ENCODE measurements around the gene PRR19.
A peak's percentile ranks its signal among the peaks of the same experiment; 100 is the strongest.

The PRR19 gene

DNA sequence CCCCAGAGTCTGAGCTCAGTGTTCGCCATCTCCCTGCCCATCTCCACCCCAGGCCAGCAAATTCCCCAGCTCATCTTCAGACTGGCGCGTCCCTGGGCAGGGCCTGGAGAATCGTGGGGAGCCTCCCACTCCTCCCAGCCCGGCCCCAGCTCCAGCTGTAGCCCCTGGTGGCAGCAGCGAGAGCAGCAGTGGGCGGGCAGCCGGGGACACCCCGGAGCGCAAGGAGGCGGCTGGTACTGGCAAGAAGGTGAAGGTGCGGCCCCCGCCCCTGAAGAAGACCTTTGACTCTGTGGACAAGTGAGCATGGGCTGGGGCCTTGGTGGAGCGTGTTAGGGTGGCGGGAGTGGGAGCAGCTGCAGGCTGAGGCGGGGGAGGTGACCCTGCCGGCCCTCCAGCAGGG, 8.4 kb upstream of the PRR19 start:
- DNase-seq (ENCODE audit: insufficient read length) (no peak), FAIRE-seq (no peak)
- TF ChIP-seq POLR2A (IDR thresholded peaks at IDR 0.05; ENCODE audit: low read depth, low read length) (no peak), POLR2AphosphoS5 (IDR thresholded peaks at IDR 0.05; ENCODE audit: low read depth, low read length) (no peak), TAF1 (IDR thresholded peaks at IDR 0.05; ENCODE audit: borderline replicate concordance, low read depth, low read length) (no peak)

DNA sequence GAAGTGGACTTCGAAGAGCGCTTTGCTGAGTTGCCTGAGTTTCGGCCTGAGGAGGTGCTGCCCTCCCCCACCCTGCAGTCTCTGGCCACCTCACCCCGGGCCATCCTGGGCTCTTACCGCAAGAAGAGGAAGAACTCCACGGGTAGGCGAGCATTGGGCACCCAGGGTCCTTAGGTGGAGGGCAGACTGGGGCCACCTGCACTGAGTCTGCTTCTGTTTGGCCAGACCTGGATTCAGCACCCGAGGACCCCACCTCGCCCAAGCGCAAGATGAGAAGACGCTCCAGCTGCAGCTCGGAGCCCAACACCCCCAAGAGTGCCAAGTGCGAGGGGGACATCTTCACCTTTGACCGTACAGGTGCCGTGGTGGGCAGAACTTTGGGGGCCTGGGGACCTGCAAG, 8.0 kb upstream of the PRR19 start:
- FAIRE-seq = no peak
- no peak for DNase-seq (ENCODE audit: insufficient read length)
- TF ChIP-seq POLR2A (IDR thresholded peaks at IDR 0.05; ENCODE audit: low read depth, low read length) (no peak), POLR2AphosphoS5 (IDR thresholded peaks at IDR 0.05; ENCODE audit: low read depth, low read length) (no peak), TAF1 (IDR thresholded peaks at IDR 0.05; ENCODE audit: borderline replicate concordance, low read depth, low read length) (no peak)

DNA sequence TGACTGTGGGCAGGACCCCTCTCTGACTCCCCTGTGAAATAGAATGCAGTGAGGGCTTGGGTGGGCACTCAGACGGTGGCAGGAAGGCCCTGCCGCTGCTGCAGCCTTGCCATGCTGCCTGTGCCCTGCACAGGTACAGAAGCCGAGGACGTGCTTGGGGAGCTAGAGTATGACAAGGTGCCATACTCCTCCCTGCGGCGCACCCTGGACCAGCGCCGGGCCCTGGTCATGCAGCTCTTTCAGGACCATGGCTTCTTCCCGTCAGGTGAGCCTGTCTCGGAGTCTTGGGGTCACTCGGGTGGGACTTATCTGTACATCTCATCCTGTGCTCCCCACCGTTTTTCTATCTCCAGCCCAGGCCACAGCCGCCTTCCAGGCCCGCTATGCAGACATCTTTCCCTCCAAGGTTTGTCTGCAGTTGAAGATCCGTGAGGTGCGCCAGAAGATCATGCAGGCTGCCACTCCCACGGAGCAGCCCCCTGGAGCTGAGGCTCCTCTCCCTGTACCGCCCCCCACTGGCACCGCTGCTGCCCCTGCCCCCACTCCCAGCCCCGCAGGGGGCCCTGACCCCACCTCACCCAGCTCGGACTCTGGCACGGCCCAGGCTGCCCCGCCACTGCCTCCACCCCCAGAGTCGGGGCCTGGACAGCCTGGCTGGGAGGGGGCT, 7.3 kb upstream of the PRR19 start:
- DNase-seq (ENCODE audit: insufficient read length) = no peak
- TF ChIP-seq TAF1 (IDR thresholded peaks at IDR 0.05; ENCODE audit: borderline replicate concordance, low read depth, low read length) = no peak
- no peak for TF ChIP-seq POLR2AphosphoS5 (IDR thresholded peaks at IDR 0.05; ENCODE audit: low read depth, low read length)
- TF ChIP-seq POLR2A (IDR thresholded peaks at IDR 0.05; ENCODE audit: low read depth, low read length) = no peak
- FAIRE-seq = no peak

DNA sequence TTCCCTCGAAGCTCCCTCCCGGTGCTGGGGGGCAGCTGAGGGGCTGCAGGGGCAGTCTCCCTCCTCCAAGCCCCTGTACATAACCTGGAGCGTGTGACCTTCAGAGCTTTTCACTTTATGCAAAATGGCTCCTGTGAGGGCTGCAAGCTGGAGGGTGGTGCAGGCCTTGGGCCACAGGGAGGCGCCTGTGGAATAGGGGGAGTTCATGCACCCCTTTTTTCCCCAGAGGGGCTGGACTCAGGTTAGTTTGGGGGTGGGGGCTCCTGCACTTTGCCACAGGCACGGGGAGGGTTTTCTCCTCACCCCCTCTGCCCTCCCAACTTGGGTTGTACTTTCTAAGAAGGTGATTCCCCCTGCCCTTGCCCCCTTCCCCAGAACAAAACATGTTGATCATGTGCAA, 6.6 kb upstream of the PRR19 start:
- FAIRE-seq (no peak), DNase-seq (ENCODE audit: insufficient read length) (no peak)
- TF ChIP-seq TAF1 (IDR thresholded peaks at IDR 0.05; ENCODE audit: borderline replicate concordance, low read depth, low read length) (no peak), POLR2A (IDR thresholded peaks at IDR 0.05; ENCODE audit: low read depth, low read length) (no peak), POLR2AphosphoS5 (IDR thresholded peaks at IDR 0.05; ENCODE audit: low read depth, low read length) (no peak)

DNA sequence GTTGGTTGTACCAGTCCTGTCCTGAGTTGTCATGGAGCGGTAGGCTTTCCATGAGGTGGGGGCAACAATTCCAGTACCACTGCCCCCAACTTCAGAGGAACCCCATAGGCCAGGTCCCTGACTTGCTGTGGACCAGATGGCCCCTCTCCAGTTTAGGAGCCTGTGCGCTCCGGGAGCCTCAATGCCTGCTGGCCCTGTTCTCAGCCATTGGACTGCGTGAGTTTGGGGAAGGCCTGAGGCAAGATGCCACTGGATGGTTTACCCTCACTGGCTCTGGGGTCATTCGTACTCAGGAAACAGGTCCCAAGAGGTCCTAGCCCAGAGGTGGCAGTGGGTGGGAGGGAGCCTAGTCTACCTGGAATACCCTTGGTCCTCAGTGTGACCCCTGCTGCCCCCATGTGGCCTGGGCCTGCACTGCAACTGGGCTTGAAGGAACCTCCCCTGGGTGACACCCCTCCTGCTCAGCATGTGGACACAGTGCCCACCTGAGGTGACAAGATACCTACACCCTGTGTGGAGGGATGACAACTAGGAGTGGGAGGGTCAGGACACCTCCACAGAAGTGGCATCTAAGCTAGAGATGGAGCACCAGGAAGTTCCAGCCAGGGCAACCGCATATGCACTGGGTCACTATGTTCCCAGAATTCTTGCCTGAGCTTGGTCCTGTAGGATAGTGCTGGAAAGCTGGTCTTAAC, 6.0 kb upstream of the PRR19 start:
- DNase-seq (ENCODE audit: insufficient read length) = peak; percentile 89
- peak; percentile 91 for FAIRE-seq
- TF ChIP-seq POLR2AphosphoS5 (IDR thresholded peaks at IDR 0.05; ENCODE audit: low read depth, low read length) (peak; percentile 27; the same call in 1 of the 2 replicates), POLR2A (IDR thresholded peaks at IDR 0.05; ENCODE audit: low read depth, low read length) (no peak; the same call in 1 of the 2 replicates), TAF1 (IDR thresholded peaks at IDR 0.05; ENCODE audit: borderline replicate concordance, low read depth, low read length) (no peak)

DNA sequence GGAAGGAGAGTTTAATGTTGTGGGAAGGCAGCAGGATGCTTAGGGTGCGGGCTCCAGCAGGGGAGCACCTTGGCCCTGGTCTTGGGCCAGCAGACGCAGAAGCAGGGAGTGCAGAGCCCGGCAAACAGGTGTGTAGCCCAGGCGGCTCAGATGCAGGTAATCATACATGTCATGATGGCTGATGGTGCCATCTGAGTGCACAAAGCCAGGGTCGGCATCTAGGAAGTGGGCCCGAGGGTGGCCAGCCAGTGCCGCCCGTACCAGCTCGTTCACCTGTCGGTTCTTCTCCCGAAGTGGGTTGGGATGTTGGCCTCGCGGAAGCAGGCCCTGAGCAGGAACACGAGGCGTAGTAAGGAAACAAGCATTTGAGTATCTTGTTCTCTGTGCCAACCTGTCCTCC, 4.9 kb upstream of the PRR19 start:
- TF ChIP-seq TAF1 (IDR thresholded peaks at IDR 0.05; ENCODE audit: borderline replicate concordance, low read depth, low read length) = no peak
- no peak for TF ChIP-seq POLR2AphosphoS5 (IDR thresholded peaks at IDR 0.05; ENCODE audit: low read depth, low read length)
- no peak for TF ChIP-seq POLR2A (IDR thresholded peaks at IDR 0.05; ENCODE audit: low read depth, low read length)
- no peak for FAIRE-seq
- DNase-seq (ENCODE audit: insufficient read length) = no peak

DNA sequence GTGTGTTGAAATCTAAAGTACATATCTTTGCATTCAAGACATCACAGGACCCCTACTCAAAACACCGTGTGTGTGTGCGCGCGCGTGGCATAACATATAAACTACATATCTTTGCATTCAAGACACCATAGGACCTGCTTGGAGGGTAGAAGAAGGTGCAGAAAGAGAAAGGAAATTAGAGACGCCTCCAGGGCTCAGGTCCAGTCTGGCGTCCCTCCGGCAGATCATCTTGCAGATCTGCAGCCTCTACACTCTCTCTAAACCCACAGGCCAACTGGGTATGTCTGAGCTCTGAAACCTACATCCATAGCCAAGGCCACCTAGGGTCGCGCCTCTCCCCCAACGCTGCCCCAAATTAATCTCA, 1.2 kb downstream of the PRR19 start:
- no peak for DNase-seq (ENCODE audit: insufficient read length)
- TF ChIP-seq TAF1 (IDR thresholded peaks at IDR 0.05; ENCODE audit: borderline replicate concordance, low read depth, low read length) (no peak), POLR2AphosphoS5 (IDR thresholded peaks at IDR 0.05; ENCODE audit: low read depth, low read length) (no peak), POLR2A (IDR thresholded peaks at IDR 0.05; ENCODE audit: low read depth, low read length) (no peak)
- no peak for FAIRE-seq

DNA sequence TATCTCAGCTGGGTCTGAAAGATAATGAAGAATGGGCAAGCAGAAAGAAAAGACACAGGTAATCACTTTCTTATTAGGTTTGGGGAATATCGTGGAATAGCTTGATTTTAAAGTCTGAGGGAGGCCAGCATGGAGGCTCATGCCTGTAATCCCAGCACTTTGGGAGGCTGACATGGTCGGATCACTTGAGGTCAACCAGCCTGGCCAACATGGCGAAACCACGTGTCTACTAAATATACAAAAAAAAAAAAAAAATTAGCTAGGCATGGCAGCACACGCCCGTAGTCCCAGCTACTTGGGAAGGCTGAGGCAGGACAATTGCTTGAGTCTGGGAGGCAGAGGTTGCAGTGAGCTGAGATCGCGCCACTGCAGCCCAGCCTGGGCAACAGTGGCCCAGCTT, 1.9 kb downstream of the PRR19 start:
- TF ChIP-seq POLR2AphosphoS5 (IDR thresholded peaks at IDR 0.05; ENCODE audit: low read depth, low read length) = no peak
- no peak for TF ChIP-seq POLR2A (IDR thresholded peaks at IDR 0.05; ENCODE audit: low read depth, low read length)
- no peak for TF ChIP-seq TAF1 (IDR thresholded peaks at IDR 0.05; ENCODE audit: borderline replicate concordance, low read depth, low read length)
- DNase-seq (ENCODE audit: insufficient read length) = no peak
- FAIRE-seq = no peak

DNA sequence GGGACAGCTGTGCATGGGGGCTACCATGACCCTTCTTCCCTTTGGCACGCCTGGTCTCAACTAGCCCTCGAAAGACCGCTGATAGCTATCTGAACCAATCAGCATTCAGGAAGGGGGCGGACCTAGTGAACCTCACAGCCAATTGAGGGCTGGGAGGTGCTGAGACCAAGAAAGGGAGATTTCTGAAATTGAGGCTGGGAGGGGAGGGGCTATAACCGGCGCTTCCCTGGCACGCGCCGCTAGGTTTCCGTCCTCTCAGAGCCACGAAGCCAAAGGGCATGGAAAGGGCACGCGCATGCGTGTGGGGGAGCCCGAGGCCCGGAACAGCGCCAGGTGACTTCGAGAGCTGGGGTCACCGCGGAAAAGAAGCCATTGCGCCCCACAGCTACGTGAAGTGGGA, 4.7 kb downstream of the PRR19 start:
- no peak for TF ChIP-seq POLR2A (IDR thresholded peaks at IDR 0.05; ENCODE audit: low read depth, low read length)
- no peak for TF ChIP-seq TAF1 (IDR thresholded peaks at IDR 0.05; ENCODE audit: borderline replicate concordance, low read depth, low read length)
- no peak for TF ChIP-seq POLR2AphosphoS5 (IDR thresholded peaks at IDR 0.05; ENCODE audit: low read depth, low read length)
- DNase-seq (ENCODE audit: insufficient read length) (no peak), FAIRE-seq (no peak)

DNA sequence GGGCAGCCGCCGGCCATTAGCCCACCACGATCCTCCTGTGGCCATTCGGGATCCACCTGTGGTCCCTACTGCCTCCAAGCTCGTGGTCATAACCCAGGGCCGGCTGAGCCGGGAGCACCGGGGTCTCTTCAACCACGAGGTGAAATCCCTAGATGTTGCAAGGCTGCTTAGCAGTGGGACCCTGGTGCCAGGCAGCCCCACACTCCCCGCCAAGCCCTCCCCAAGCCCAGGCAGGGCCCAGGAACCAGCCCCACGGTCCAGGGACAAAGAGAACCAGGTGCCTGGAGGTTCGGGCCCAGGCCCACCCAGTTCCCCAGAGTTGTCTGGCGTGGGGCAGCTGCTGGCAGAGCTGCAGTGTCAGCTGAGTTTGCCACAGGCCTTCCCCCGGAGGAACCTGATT, 7.8 kb downstream of the PRR19 start:
- no peak for DNase-seq (ENCODE audit: insufficient read length)
- TF ChIP-seq POLR2AphosphoS5 (IDR thresholded peaks at IDR 0.05; ENCODE audit: low read depth, low read length) (no peak), POLR2A (IDR thresholded peaks at IDR 0.05; ENCODE audit: low read depth, low read length) (no peak), TAF1 (IDR thresholded peaks at IDR 0.05; ENCODE audit: borderline replicate concordance, low read depth, low read length) (no peak)
- FAIRE-seq = no peak

DNA sequence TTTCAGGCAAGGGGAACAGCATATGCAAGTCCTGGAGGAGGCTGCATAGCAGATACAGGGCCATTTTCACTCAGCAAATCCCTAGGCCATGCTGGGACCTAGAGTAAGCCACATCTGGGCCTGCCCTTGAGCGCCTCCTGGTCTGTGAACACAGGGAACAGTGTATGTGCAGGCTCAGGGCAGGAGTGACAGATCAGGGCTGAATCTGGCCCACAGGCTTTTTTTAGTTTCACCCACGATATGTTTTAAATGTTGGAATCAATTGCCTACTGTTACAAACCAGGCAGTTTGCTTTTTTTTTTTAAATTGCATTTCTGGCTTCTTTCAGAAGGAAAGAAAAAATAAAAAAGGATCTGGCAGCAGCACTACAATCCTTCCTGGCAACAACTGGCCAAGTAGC, 9.7 kb downstream of the PRR19 start:
- TF ChIP-seq TAF1 (IDR thresholded peaks at IDR 0.05; ENCODE audit: borderline replicate concordance, low read depth, low read length) (no peak), POLR2A (IDR thresholded peaks at IDR 0.05; ENCODE audit: low read depth, low read length) (no peak), POLR2AphosphoS5 (IDR thresholded peaks at IDR 0.05; ENCODE audit: low read depth, low read length) (no peak)
- DNase-seq (ENCODE audit: insufficient read length) (no peak), FAIRE-seq (no peak)

DNA sequence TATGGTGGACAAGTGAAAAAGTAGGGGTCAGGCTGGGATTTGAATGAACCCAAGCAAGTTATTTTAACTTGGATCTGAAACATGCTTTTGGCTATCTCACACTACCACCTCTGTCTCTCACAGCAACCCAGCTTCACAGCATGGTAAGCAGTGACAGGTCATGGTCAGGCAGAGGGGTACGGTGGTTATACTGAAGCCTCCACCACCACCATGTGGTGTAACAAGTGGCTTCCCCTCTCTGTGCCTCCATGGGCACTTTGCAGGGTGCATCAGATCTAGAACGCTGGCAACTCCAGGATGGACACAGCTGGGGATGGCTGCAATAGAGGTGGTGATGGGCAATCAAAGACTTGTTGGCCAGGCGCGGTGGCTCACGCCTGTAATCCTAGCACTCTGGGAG, 10.4 kb downstream of the PRR19 start:
- FAIRE-seq (no peak), DNase-seq (ENCODE audit: insufficient read length) (no peak)
- no peak for TF ChIP-seq POLR2A (IDR thresholded peaks at IDR 0.05; ENCODE audit: low read depth, low read length)
- no peak for TF ChIP-seq TAF1 (IDR thresholded peaks at IDR 0.05; ENCODE audit: borderline replicate concordance, low read depth, low read length)
- no peak for TF ChIP-seq POLR2AphosphoS5 (IDR thresholded peaks at IDR 0.05; ENCODE audit: low read depth, low read length)

Data from GM12892 (cell line).